Keratinocyte (primary cell): ENCODE data around the gene NAT10. TPM values are rescaled to one million over a fixed set of nuclear protein-coding genes. Genes with fewer than 3 reads are reported as not detected.

Experiments
- DNase-seq: peaks from one replicate; pipeline ENCODE4 v3.0.0-alpha.2; 2011; ENCODE audit warnings: low read depth, missing footprints, low spot score
- FAIRE-seq: peaks from 2 replicates; lab custom pipeline; 2011; peaks lifted over from hg19 to GRCh38; lab: Jason Lieb, UNC
- H2AFZ ChIP-seq: 2 replicates; pipeline ENCODE4 v1.6.0; 2012; ENCODE audit warnings: low read length, control low read depth, inconsistent platforms; ENCODE audit not compliant: control insufficient read depth
- H3K27ac ChIP-seq: 2 replicates; pipeline ENCODE4 v1.5.1; 2011; ENCODE audit warnings: low read length; ENCODE audit not compliant: control insufficient read depth, insufficient read depth
- H3K27me3 ChIP-seq: 3 replicates; pipeline ENCODE4 v1.6.0; 2011; ENCODE audit warnings: low read length; ENCODE audit not compliant: control insufficient read depth, insufficient read depth; ENCODE audit errors: extremely low read depth
- H3K36me3 ChIP-seq, 2 experiments: 2 replicates in 1 of 2; 3 replicates in 1 of 2; pipeline ENCODE4 v1.5.1; 2011; ENCODE audit warnings: low read length in 2 of 2, mild to moderate bottlenecking in 1 of 2; ENCODE audit not compliant: control insufficient read depth in 2 of 2, insufficient read depth in 2 of 2; ENCODE audit errors: extremely low read depth in 1 of 2
- H3K4me1 ChIP-seq: 3 replicates; pipeline ENCODE4 v1.5.1; 2011; ENCODE audit warnings: low read length; ENCODE audit not compliant: control insufficient read depth, insufficient read depth; ENCODE audit errors: extremely low read depth
- H3K4me2 ChIP-seq: 3 replicates; pipeline ENCODE4 v1.6.0; 2011; ENCODE audit warnings: low read depth, low read length; ENCODE audit not compliant: control insufficient read depth, insufficient read depth; ENCODE audit errors: extremely low read depth
- H3K4me3 ChIP-seq, 3 experiments: fragments of 200-600 bp in 1 of 3; sonication (generic) in 1 of 3; 2 replicates in 2 of 3; 3 replicates in 1 of 3; pipeline ENCODE4 v1.5.1; 2011 to 2016; ENCODE audit warnings: low read length in 3 of 3, mild to moderate bottlenecking in 3 of 3, control low read depth in 2 of 3, inconsistent platforms in 1 of 3, low read depth in 1 of 3, mixed read lengths in 1 of 3, mixed run types in 1 of 3, moderate library complexity in 1 of 3; ENCODE audit not compliant: control insufficient read depth in 2 of 3, insufficient read depth in 2 of 3; ENCODE audit errors: extremely low read depth in 1 of 3
- H3K79me2 ChIP-seq: 2 replicates; pipeline ENCODE4 v1.6.0; 2012; ENCODE audit warnings: low read length; ENCODE audit not compliant: control insufficient read depth, insufficient read depth
- H3K9ac ChIP-seq: 3 replicates; pipeline ENCODE4 v1.6.0; 2011; ENCODE audit warnings: low read length; ENCODE audit not compliant: control insufficient read depth, insufficient read depth; ENCODE audit errors: extremely low read depth
- H3K9me1 ChIP-seq: 3 replicates; pipeline ENCODE4 v1.6.0; 2011; ENCODE audit warnings: low read length; ENCODE audit not compliant: control insufficient read depth, insufficient read depth; ENCODE audit errors: extremely low read depth
- H3K9me3 ChIP-seq: 2 replicates; pipeline ENCODE4 v1.5.1; 2012; ENCODE audit warnings: low read depth, low read length; ENCODE audit not compliant: control insufficient read depth
- H4K20me1 ChIP-seq: 3 replicates; pipeline ENCODE4 v1.6.0; 2011; ENCODE audit warnings: low read length; ENCODE audit not compliant: control insufficient read depth, insufficient read depth; ENCODE audit errors: extremely low read depth
- CTCF ChIP-seq, 3 experiments: IDR thresholded peaks in 1 of 3; conservative IDR thresholded peaks in 1 of 3; optimal IDR thresholded peaks in 1 of 3; 2 replicates in 2 of 3; 3 replicates in 1 of 3; pipeline versions ENCODE3 to v1.5.1; 2011; ENCODE audit warnings: low read length in 3 of 3, mild to moderate bottlenecking in 3 of 3, moderate library complexity in 2 of 3, control low read depth in 1 of 3, inconsistent platforms in 1 of 3; ENCODE audit not compliant: insufficient read depth in 2 of 3; ENCODE audit errors: extremely low read depth in 1 of 3
- EZH2 ChIP-seq: IDR thresholded peaks from one replicate; pipeline ENCODE4 v1.6.1; 2012; ENCODE audit warnings: inconsistent platforms, mild to moderate bottlenecking, low read length, moderate library complexity
- dilution Hi-C: fragments of 300-500 bp; cut with MboI; formaldehyde crosslinking; loops from one replicate; pipeline ENCODE4 v1.7.0; 2020; ENCODE audit warnings: low sequenced_read_pairs; ENCODE audit not compliant: extremely low pct_ligation_motif_present
- polyA plus RNA-seq, 5 experiments: library from polyadenylated mRNA; depleted of rRNA in 3 of 5; stranded (reverse) in 3 of 5; stranded (forward) in 1 of 5; unstranded in 1 of 5; fragments of >200 nt; gene quantifications; 1 replicate in 1 of 5; 2 replicates in 3 of 5; 3 replicates in 1 of 5; pipeline versions ENCODE4 v1.2.1 to v1.2.3, GENCODE V29; 2011 to 2012; ENCODE audit warnings: missing spikeins in 2 of 5, low read depth in 1 of 5, low replicate concordance in 1 of 5

Gene NAT10
- polyA plus RNA-seq, 1 donor (not counting 4 experiments of a cell fraction or from before 2014, with no cell fraction given) = 44.0 TPM

- DNase-seq (no peak), FAIRE-seq (no peak)
- H3K79me2 ChIP-seq = no peaks in the 10 kb centered on the region
- H3K4me3 ChIP-seq = no peak overlapping the region
- no peak overlapping the region for H3K27ac ChIP-seq
- H3K9me3 ChIP-seq = no peaks in the 10 kb centered on the region
- no peaks in the 10 kb centered on the region for H3K27me3 ChIP-seq
- no peaks in the 10 kb centered on the region for H3K9me1 ChIP-seq
- no peaks in the 10 kb centered on the region for H3K4me1 ChIP-seq
- no peak overlapping the region for H3K9ac ChIP-seq
- no peak overlapping the region for H3K4me2 ChIP-seq
- H4K20me1 ChIP-seq = no peaks in the 10 kb centered on the region
- peaks cover 42 to 60% of the 10 kb centered on the region in 2 experiments for H3K36me3 ChIP-seq
- TF ChIP-seq EZH2 = no peak
- no peak for TF ChIP-seq CTCF (optimal IDR thresholded peaks at IDR 0.05 in 1 of 3, IDR thresholded peaks at IDR 0.05 in 1 of 3, conservative IDR thresholded peaks at IDR 0.05 in 1 of 3; ENCODE audit: extremely low read depth in 1 of 3, insufficient read depth in 2 of 3, low read length in 3 of 3)
- dilution Hi-C loops = no loop called here
- no peak overlapping the region for H2AFZ ChIP-seq
Observed at GRCh38 chr11:34132261-34132965, 27.0 kb downstream of the NAT10 start.

GRCh38 chr11:34134765-34135164, 29.3 kb downstream of the NAT10 start:
- Histone ChIP-seq H3K36me3 (peaks cover 49 to 70% of the 10 kb centered on the region in 2 experiments), H3K4me2 (no peak overlapping the region), H3K79me2 (no peaks in the 10 kb centered on the region), H3K27me3 (no peaks in the 10 kb centered on the region), H3K4me1 (no peaks in the 10 kb centered on the region), H3K9me3 (no peaks in the 10 kb centered on the region), H3K27ac (no peak overlapping the region), H2AFZ (no peak overlapping the region), H3K9me1 (no peaks in the 10 kb centered on the region), H3K4me3 (no peak overlapping the region), H4K20me1 (no peaks in the 10 kb centered on the region), H3K9ac (no peak overlapping the region)
- no peak for FAIRE-seq
- no peak for DNase-seq
- TF ChIP-seq CTCF (optimal IDR thresholded peaks at IDR 0.05 in 1 of 3, IDR thresholded peaks at IDR 0.05 in 1 of 3, conservative IDR thresholded peaks at IDR 0.05 in 1 of 3; ENCODE audit: extremely low read depth in 1 of 3, insufficient read depth in 2 of 3, low read length in 3 of 3) (no peak), EZH2 (no peak)
- dilution Hi-C loops = no loop called here
